Endometrial microvascular endothelial cells (primary cell): Measurements from ENCODE around the gene GALP. TPM values are rescaled to one million over a fixed set of nuclear protein-coding genes. Genes with fewer than 3 reads are reported as not detected.
"Not testable (repeated sequence)": the region's sequence is repeated elsewhere in the genome, so short reads cannot be mapped to it uniquely, and the experiment has no call there.

ENCODE experiments used
- in situ Hi-C: cut with HindIII; loops from 2 replicates; pipeline ENCODE4 v1.10.0; 2017; ENCODE audit warnings: low sequenced_read_pairs, low pct_unique_long_range_greater_than_20kb; ENCODE audit errors: inconsistent ontology term
- total RNA-seq: library from RNA; depleted of rRNA; stranded (reverse); fragments of >200 nt; gene quantifications from one replicate; pipeline ENCODE4 v1.2.3, GENCODE V29; 2015; ENCODE audit errors: inconsistent ontology term

Gene GALP
- total RNA-seq, 1 donor from 2014 or later = not detected

DNA sequence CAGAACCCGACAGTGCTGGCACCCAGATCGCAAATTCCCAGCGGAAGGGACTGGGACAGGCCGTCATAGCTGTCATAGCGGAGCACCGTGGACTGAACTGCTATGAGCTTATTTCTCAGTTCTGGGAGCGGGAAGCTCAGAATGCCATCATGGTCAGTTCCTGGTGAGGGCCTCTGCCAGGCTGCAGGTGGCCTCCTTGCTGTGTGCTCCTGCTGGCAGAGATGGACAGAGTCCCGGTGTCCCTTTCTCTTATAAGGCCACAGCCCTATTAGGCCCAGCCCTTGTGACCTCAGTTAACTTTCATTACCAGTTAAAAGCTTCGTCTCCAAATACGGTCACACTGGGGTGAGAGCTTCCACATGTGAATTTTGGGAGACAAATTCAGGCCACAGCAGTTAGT, 30.1 kb upstream of the GALP start:
- in situ Hi-C loops = no loop called here

DNA sequence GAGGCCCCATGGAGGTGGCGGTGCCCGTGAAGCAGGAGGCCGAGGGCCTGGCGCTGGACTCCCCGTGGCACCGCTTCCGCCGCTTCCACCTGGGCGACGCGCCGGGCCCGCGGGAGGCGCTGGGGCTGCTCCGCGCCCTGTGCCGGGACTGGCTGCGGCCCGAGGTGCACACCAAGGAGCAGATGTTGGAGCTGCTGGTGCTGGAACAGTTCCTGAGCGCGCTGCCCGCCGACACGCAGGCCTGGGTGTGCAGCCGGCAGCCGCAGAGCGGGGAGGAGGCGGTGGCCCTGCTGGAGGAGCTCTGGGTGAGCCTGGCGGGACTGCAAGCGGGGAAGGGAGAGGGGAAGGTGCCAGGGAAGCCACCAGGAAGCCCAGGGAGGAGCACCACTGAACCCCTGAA, 28.9 kb upstream of the GALP start:
- in situ Hi-C loops = no loop called here

GRCh38 chr19:56147307-56147706, 28.5 kb upstream of the GALP start:
- in situ Hi-C loops = no loop called here

DNA sequence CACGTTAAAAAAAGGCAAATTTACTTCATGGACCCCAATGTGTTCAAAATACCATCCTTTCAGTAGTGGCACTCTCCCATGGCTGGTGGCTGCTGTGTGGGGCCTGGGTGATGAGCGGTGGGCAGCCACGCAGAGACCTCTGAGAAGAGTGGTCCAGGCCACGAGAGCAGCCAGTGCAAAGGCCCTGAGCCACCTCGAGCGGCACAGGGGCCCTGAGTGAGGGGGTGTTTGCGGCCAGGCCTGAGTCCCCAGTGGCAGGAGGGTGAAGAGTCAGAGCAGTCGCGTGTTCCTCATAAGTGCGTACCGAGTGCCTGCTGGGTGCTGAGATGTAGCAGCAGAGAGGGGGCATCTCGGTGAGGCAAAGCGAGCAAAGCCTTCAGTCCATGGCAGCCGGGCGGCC, 27.7 kb upstream of the GALP start:
- in situ Hi-C loops = no loop called here

GRCh38 chr19:56148955-56149655, 26.7 kb upstream of the GALP start:
- in situ Hi-C loops = not testable (repeated sequence)

GRCh38 chr19:56149656-56150038, 26.2 kb upstream of the GALP start:
- in situ Hi-C loops = no loop called here

DNA sequence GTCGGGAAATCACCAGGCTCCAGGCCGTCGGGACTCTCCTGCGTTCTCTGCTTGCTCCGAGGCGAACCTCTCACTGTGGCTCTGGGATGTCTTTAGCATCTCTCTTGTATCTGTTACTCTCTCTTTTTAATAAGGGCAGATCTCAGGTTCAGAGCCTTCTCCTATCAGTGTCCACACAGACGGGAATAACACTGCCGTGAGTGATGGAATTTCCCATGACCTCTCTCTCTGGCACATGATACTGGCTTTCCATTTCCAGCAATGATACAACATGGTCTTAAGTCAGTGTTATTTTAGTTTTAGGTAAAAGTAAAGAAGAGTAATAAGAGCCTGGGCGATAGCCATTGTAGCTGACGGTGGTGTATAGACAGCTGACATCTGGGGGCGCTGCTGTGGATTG, 25.4 kb upstream of the GALP start:
- in situ Hi-C loops = no loop called here

- in situ Hi-C loops = no loop called here
Measured at GRCh38 chr19:56152644-56153043, 23.2 kb upstream of the GALP start.

DNA sequence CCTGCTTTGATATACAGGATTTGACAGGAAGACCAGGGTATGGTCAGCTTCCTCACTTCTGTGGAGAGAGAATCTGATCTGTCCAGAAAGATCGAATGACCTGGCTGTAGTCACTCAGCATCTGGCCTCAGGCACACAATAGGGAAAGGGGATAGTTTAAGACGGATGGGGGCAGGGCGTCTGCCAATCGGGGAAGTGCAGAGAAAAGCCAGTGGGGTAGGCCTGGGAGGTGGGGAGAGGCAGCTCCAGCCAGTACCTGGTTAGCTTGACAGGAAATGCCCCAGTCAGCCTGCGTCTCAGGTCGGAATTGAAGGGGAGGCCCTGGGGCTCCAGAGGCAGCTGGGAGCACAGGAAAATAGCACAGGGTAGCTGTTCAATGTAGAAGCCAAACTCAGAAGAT, 22.3 kb upstream of the GALP start:
- in situ Hi-C loops = no loop called here

DNA sequence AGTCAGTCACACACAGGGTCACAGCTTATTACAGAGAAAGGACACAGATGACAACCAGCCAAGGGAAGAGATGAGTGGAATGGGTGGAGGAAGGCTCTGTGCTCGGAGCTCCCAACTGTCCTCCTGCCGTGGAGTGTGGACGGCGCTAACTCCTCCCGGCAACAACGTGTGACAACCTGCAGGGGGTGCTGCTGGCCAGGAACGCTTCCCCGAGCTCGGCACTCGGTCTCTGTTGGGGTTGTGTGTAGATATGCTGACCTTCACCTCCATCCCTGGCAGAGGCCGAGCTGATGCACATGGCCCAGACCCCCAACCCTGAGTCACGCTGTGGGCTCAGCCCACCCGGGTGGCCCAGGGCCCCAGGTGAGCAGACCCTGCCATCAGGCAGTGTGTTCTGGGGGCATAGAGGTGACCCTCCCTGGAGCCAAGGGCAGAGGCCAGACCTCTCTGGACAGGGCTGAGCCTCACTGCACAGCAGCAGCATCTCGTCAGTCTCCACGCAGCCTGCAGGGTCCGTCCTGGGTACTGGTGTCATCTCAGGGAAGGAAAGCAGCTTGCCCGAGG, 20.6 kb upstream of the GALP start:
- in situ Hi-C loops = no loop called here

DNA sequence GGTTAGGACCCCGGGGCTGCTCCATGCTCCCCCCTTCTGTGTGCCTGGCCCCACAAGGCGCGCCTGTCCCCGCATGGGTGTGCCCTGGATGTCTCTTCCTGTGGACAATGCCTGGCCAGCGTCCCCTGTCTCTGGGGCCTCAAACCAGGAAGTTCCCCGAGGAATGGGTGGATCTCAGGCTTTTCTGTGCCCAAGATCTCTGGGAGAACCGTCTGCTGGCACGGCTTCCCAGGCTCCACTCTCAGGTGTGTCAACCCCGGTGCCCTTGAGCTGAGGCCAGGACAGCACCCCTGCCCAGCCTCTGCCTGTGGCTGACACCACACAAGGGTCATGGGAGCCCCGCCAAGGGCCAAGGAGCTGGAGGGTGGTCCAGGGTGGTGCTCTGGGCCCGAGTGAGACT, 19.0 kb upstream of the GALP start:
- in situ Hi-C loops = no loop called here

DNA sequence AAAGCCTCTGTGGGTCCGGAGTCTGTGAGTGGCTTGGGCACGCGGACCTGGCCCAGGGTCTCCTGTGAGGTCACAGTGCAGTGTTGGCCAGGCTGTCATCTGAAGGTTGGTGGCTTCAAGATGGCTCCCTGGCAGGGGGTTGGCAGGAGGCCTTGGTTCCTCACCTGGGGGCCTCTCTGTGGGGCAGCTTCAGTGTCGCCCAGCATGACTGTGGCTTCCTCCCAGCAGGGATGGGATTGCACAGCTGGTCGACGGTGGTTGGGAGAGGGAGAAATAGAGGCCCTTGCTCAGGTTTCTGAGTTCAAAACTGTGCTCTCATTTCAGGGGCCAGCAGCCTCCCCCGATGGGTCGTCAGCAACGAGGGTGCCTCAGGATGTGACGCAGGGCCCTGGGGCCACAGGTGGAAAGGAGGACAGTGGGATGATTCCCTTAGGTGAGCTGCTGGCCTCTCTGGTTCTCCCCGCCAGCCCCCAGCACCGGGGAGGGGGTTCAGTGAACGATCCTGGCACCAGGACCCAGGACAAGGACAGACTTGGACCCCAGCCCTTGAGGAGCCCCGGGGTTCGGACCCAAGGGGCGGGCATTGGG, 17.5 kb upstream of the GALP start:
- in situ Hi-C loops = no loop called here

DNA sequence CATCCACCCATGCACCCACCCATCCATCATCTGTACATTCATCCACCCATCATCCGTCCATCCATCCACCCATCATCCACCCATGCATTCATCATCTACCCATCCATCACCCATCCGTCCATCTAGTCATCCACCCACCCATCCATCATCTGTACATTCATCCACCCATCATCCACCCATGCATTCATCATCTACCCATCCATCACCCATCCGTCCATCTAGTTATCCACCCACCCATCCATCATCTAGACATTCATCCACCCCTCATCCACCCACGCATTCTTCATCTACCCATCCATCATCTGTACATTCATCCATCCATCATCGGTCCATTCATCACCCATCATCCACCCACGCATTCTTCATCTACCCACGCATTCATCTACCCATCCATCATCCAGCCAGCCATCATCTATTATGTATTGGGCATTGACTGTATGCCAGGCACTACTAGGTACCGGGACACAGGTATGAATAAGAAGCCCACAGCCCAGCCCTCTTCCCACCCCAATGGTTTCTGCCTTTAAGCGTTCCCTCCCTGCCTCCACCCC, 16.7 kb upstream of the GALP start:
- in situ Hi-C loops = no loop called here

- in situ Hi-C loops = no loop called here
Measured at GRCh38 chr19:56159622-56160271, 16.1 kb upstream of the GALP start.

GRCh38 chr19:56161534-56161933, 14.3 kb upstream of the GALP start:
- in situ Hi-C loops = no loop called here

- in situ Hi-C loops = no loop called here
Measured at GRCh38 chr19:56162258-56162657, 13.6 kb upstream of the GALP start.

GRCh38 chr19:56163097-56163496, 12.7 kb upstream of the GALP start:
- in situ Hi-C loops = no loop called here

DNA sequence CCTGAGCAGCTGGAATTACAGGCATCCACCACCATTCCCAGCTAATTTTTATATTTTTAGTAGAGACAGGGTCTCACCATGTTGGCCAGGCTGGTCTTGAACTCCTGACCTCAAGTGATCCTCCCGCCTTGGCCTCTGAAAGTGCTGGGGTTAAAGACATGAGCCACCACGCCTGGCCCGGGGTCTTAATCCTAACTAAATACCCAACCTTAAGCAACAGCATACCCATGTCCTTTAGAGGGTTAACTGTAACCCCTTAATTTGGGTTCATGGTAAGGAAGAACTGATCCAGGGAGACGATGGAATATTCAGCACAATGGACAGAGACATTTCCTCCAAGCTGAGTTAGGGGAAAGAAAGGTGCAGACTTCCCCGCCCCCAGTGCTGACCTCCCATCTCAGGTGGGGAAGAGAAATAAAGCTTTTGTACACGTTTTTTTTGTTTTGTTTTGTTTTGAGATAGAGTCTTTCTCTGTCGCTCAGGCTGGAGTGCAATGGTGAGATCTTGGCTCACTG, 8.7 kb upstream of the GALP start:
- in situ Hi-C loops = no loop called here

DNA sequence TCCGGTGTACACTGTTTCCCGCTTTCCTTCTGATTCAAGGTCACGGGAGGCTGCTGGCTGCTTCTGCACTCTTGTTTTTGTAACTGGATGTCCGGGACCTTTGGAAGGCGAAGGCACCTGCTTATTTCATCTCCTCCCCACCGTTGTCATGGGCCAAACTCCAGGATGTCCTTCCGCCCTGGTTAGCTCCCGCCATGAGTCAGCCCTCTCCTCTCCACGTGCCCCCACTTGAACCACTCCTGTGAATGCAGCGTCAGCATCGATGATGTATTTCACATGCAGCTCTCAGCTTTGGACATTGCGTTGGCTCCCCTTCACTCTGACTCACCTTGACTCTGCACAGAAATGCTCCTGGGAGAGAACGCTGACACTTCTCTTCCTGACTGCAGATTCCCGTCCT, 5.5 kb upstream of the GALP start:
- in situ Hi-C loops = no loop called here

- in situ Hi-C loops = no loop called here
Measured at GRCh38 chr19:56174086-56174485, 1.7 kb upstream of the GALP start.
